Endodermal cell (in vitro differentiated cells): ENCODE results near the gene PCDHA4. TPM values are rescaled to one million over a fixed set of nuclear protein-coding genes. Genes with fewer than 3 reads are reported as not detected.

Experiments
- DNase-seq: peaks from one replicate; pipeline ENCODE4 v3.0.0-alpha.2; 2017
- H3K27ac ChIP-seq: 2 replicates; pipeline ENCODE4 v1.5.1; 2013; ENCODE audit warnings: mild to moderate bottlenecking, low read depth, low read length, moderate library complexity
- H3K27me3 ChIP-seq: 2 replicates; pipeline ENCODE4 v1.6.1; 2013; ENCODE audit warnings: mild to moderate bottlenecking, low read length, moderate library complexity; ENCODE audit not compliant: insufficient read depth, control insufficient read depth, poor library complexity, severe bottlenecking
- H3K36me3 ChIP-seq: 2 replicates; pipeline ENCODE4 v1.7.0; 2013; ENCODE audit warnings: mild to moderate bottlenecking, low read length, moderate library complexity; ENCODE audit not compliant: control insufficient read depth, insufficient read depth
- H3K4me1 ChIP-seq: one replicate; pipeline ENCODE4 v1.7.0; 2013; ENCODE audit warnings: low read length; ENCODE audit not compliant: control insufficient read depth, insufficient read depth
- H3K4me3 ChIP-seq: 2 replicates; pipeline ENCODE4 v1.5.1; 2013; ENCODE audit warnings: mild to moderate bottlenecking, low read length, moderate library complexity
- H3K9ac ChIP-seq: 2 replicates; pipeline ENCODE4 v1.6.1; 2013; ENCODE audit warnings: mild to moderate bottlenecking, low read length, moderate library complexity; ENCODE audit not compliant: poor library complexity, severe bottlenecking; ENCODE audit errors: extremely low read depth
- H3K9me3 ChIP-seq: 2 replicates; pipeline ENCODE4 v1.6.1; 2013; ENCODE audit warnings: mild to moderate bottlenecking, low read length, moderate library complexity; ENCODE audit not compliant: control insufficient read depth
- H3K27ac Mint-ChIP-seq: 2 replicates; pipeline ENCODE4 v1.8.0; 2020; ENCODE audit warnings: mixed read lengths
- H3K27me3 Mint-ChIP-seq: 2 replicates; pipeline ENCODE4 v1.8.0; 2021; ENCODE audit warnings: mild to moderate bottlenecking, mixed read lengths; ENCODE audit not compliant: insufficient read depth
- H3K36me3 Mint-ChIP-seq: 2 replicates; pipeline ENCODE4 v1.8.0; 2020; ENCODE audit warnings: low read depth, mixed read lengths
- H3K4me1 Mint-ChIP-seq: 2 replicates; pipeline ENCODE4 v1.8.0; 2020; ENCODE audit warnings: mixed read lengths
- H3K4me3 Mint-ChIP-seq: 2 replicates; pipeline ENCODE4 v1.8.0; 2020; ENCODE audit warnings: mild to moderate bottlenecking, moderate library complexity, mixed read lengths
- H3K9me3 Mint-ChIP-seq: 2 replicates; pipeline ENCODE4 v1.8.0; 2020; ENCODE audit warnings: mild to moderate bottlenecking, mixed read lengths
- WGBS, 2 experiments: methylation state at CpG; one replicate each; pipeline versions ENCODE4 v1.1.5 to v1.1.7; 2013; ENCODE audit warnings: missing lambda C conversion rate in 2 of 2, mixed read lengths in 1 of 2; ENCODE audit not compliant: insufficient coverage in 1 of 2, insufficient read length in 1 of 2; 5-methylcytosine and 5-hydroxymethylcytosine counted together
- total RNA-seq, 2 donors: library from RNA; stranded (reverse); fragmentation: NEBNext Ultra II Directional in 1 of 2; extraction: Animal tissue kit (Norgen Biotek cat#: 25700) in 1 of 2; gene quantifications; 2 replicates in 1 of 2; 3 replicates in 1 of 2; pipeline ENCODE4 v1.2.1, GENCODE V29; 2021
- TF ChIP-seq, protein P1 (sequence below): fragments of 200-600 bp; sonication (generic); conservative IDR thresholded peaks from 2 replicates; pipeline ENCODE4 v1.5.0; 2021; ENCODE audit warnings: antibody characterized with exemption, mild to moderate bottlenecking

Gene PCDHA4
- total RNA-seq, 2 donors from 2014 or later = 5.6 to 6.3 TPM

GRCh38 chr5:140840978-140841962 is 34.4 kb downstream of the PCDHA4 start, which contains the start of gene PCDHA8:
Gene PCDHA8, plus strand, starts transcription at chr5:140841187. Its CDS starts 135 bp downstream, at chr5:140841322.
- H3K36me3 Mint-ChIP-seq = peaks cover 20% of the 10 kb centered on the region
- H3K4me1 Mint-ChIP-seq = no peaks in the 10 kb centered on the region
- peaks cover 11% of the 10 kb centered on the region for H3K9me3 Mint-ChIP-seq
- no peaks in the 10 kb centered on the region for H3K36me3 ChIP-seq
- no peak within 1 kb of the TSS for H3K9ac ChIP-seq
- H3K4me3 Mint-ChIP-seq = peak within 1 kb of the TSS; percentile 45
- H3K27me3 Mint-ChIP-seq = no peaks in the 10 kb centered on the region
- no peak within 1 kb of the TSS for H3K27ac Mint-ChIP-seq
- no peaks in the 10 kb centered on the region for H3K27me3 ChIP-seq
- TF ChIP-seq, protein P1, sequence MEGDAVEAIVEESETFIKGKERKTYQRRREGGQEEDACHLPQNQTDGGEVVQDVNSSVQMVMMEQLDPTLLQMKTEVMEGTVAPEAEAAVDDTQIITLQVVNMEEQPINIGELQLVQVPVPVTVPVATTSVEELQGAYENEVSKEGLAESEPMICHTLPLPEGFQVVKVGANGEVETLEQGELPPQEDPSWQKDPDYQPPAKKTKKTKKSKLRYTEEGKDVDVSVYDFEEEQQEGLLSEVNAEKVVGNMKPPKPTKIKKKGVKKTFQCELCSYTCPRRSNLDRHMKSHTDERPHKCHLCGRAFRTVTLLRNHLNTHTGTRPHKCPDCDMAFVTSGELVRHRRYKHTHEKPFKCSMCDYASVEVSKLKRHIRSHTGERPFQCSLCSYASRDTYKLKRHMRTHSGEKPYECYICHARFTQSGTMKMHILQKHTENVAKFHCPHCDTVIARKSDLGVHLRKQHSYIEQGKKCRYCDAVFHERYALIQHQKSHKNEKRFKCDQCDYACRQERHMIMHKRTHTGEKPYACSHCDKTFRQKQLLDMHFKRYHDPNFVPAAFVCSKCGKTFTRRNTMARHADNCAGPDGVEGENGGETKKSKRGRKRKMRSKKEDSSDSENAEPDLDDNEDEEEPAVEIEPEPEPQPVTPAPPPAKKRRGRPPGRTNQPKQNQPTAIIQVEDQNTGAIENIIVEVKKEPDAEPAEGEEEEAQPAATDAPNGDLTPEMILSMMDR = peak; percentile 76
- WGBS, 2 experiments = 74 to 88% methylated on average over 32 to 47 of the region's 47 CpGs
- DNase-seq = peak; percentile 86
- no peaks in the 10 kb centered on the region for H3K9me3 ChIP-seq
- peak within 1 kb of the TSS; percentile 2 for H3K4me3 ChIP-seq
- no peaks in the 10 kb centered on the region for H3K4me1 ChIP-seq
- no peak within 1 kb of the TSS for H3K27ac ChIP-seq

GRCh38 chr5:140842798-140843733 is 36.2 kb downstream of the PCDHA4 start:
- H3K27me3 Mint-ChIP-seq = peaks cover 2% of the 10 kb centered on the region
- no peak overlapping the region for H3K27ac Mint-ChIP-seq
- WGBS, 2 experiments = 95% methylated on average over 66 to 87 of the region's 87 CpGs
- Histone ChIP-seq H3K4me1 (no peaks in the 10 kb centered on the region), H3K4me3 (no peak overlapping the region), H3K9me3 (no peaks in the 10 kb centered on the region), H3K9ac (no peak overlapping the region), H3K36me3 (no peaks in the 10 kb centered on the region), H3K27me3 (no peaks in the 10 kb centered on the region), H3K27ac (no peak overlapping the region)
- no peak overlapping the region for H3K4me3 Mint-ChIP-seq
- peaks cover 4% of the 10 kb centered on the region for H3K4me1 Mint-ChIP-seq
- DNase-seq = no peak
- peaks cover 17% of the 10 kb centered on the region for H3K36me3 Mint-ChIP-seq
- TF ChIP-seq, protein P1 = no peak
- H3K9me3 Mint-ChIP-seq = peaks cover 11% of the 10 kb centered on the region
